Left renal pelvis (tissue), 4 donors: ENCODE results near the gene NR4A3. TPM values are rescaled to one million over a fixed set of nuclear protein-coding genes. Genes with fewer than 3 reads are reported as not detected.
A peak's percentile ranks its signal among the peaks of the same experiment; 100 is the strongest.
"Not testable (repeated sequence)": the region's sequence is repeated elsewhere in the genome, so short reads cannot be mapped to it uniquely, and the experiment has no call there.

Experiments
- DNase-seq, 4 donors: peaks; one replicate each; pipeline ENCODE4 v3.0.0-alpha.2; 2013; ENCODE audit warnings: low read depth in 4 of 4, low spot score in 3 of 4
- polyA plus RNA-seq, 4 donors: library from polyadenylated mRNA; unstranded; fragments of 120-200 nt; gene quantifications; one replicate each; pipeline ENCODE4 v1.2.1, GENCODE V29; 2013; ENCODE audit not compliant: insufficient read length in 4 of 4

Gene NR4A3
- 1 to 10 TPM in 2 of 4 donors, under 1 TPM in 2; 0.50 to 2.9 (median 0.95) TPM for polyA plus RNA-seq

GRCh38 chr9:99821396-99822108 is at the start of gene NR4A3:
Gene NR4A3, plus strand, starts transcription at chr9:99821885. Its CDS starts 6,158 bp downstream, at chr9:99828043.
- DNase-seq: peak; percentile 86 to 91 (median 90)

DNA sequence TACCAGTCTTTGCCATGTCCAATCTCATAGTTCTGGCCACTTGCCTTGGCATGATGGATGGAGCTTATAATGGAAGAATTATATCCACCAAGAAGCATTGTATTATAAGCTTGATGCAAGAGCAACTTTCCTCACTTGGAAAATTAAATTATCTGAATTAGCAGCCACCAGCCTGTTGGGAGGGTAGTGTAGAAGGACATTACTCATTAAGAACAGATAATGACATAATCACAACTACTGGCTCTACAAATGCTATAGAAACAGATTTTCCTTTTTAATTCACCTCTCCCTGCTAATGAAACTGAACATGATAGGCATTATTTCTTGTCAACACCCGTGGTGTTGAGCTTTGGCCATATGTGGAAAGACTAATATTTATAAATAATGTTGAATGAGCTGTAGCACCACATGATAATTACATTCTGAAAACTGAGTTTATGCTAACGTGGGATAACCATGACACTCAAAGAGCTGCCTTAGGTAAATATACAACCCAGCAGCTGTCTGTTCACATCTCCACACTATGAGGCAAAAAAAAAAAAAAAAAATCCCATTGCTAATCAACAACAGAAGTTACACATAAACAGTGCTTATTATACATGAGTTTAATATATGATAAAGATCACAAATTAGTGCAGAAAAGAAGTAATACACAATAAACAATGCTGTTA is 48.1 kb upstream of the NR4A3 start:
- no peak for DNase-seq

DNA sequence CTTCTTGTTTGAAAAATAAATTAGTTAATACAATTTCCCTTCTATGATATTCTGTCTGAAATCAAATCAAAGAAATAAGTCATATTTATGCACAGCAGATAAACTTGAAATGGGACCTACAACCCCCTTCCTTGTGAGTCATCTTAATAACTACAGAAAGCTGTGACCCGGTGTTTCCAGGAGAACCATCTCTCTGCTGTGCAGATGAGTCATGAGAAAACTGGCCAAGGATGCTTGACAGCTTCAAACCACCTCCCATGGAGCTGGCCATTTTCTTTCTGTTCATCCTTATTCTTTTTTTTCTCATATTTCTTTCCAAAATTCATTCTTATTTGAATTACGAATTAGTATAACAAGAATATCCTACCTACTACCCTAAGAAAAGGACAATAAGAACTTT is 43.4 kb upstream of the NR4A3 start:
- no peak for DNase-seq

DNA sequence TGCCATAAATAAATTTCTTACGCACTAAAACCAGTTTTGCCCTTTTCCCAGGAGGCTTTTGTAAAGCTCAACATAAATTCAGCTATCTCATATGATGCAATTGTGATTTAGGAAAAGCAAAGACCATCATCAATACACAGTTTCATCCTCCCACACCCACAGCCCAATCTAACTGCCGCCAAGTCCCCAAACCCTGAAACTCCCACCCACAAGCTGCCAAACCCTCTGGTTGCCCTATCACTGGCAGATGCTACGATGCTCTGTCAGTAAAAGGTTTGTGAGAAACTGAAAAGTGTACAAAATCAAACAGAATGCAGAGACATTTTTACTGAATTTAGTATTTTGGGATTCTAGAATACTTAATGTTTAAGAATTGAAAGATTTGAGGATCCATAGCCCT is 42.8 kb upstream of the NR4A3 start:
- DNase-seq: no peak

DNA sequence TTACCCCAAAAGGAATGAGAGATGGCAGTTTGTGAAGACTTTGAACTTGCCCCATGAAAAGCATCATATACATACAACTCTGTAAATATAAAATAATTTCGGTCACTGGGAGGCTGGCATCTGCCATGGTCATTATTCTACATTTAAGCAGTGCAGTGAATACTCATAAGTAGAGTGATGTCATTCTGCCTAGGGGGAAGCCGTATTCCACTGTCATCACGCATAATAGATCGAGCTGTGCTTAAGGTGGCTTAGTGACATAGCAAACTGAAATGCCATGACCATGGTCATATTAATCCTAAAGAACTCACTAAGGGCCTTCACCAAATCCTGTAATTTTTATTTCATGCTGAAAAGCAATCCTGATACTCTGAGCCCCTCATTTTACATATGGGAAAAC is 42.4 kb upstream of the NR4A3 start:
- DNase-seq: no peak

DNA sequence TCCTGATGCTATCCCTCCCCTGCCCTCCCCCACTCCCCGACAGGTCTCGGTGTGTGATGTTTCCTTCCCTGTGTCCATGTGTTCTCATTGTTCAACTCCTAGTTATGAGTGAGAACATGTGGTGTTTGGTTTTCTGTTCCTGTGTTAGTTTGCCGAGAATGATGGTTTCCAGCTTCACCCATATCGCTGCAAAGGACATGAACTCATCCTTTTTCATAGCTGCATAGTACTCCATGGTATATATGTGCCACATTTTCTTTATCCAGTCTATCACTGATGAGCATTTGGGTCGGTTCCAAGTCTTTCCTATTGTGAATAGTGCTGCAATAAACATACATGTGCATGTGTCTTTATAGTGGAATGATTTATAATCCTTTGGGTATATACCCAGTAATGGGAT is 39.3 kb upstream of the NR4A3 start:
- not testable (repeated sequence) for DNase-seq

DNA sequence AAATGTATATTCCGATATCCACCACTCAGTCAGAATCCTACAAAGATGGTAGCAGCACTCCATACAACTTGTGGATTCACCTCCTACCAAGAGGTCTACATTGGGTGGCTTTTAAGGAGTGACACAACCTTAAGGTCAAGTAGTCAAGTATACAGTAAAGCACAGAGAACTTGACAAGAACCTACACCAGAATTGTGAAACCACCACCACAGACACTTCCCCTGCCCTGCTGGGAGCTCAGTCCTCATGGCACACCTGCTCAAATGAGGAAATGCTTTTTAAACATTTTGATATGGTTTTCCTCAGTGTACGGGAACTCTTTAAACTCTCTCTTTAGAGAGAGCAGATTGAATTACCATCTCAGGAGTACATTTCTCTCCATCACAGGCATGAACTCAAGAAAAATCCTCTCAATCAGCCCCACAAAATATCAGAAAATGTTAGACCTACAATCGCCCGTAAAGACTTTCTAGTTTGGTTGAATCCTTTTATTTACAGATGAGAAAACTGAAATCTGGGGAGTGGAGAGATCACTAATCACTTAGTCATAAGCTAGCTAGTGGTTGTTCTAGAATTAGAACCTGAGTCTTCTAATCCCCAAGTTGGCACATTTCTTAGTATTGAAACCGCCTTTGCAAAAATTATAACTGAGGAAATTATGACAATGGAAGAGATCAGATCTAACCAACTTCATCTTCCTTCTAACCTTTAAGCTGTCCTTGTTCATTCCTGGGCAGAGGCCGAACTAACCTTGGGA is 38.5 kb upstream of the NR4A3 start:
- DNase-seq: no peak

DNA sequence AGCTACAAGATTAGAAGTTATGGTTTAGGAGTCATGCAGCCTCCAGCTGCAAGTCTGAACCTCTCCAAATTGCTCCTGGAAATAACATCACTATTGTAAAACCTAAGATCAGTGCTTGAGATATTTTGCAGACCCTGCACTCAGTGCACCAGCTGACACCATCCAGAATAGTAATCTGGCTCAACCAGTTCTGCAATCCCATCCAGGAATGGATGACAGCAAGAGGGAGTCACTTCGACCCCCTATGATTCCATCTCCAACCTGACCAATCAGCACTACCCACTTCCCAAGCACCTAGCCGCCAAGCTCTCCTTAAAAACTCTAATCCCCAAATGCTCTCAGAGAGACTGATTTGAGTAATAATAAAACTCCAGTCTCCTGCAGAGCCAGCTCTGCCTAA is 37.9 kb upstream of the NR4A3 start:
- no peak for DNase-seq

DNA sequence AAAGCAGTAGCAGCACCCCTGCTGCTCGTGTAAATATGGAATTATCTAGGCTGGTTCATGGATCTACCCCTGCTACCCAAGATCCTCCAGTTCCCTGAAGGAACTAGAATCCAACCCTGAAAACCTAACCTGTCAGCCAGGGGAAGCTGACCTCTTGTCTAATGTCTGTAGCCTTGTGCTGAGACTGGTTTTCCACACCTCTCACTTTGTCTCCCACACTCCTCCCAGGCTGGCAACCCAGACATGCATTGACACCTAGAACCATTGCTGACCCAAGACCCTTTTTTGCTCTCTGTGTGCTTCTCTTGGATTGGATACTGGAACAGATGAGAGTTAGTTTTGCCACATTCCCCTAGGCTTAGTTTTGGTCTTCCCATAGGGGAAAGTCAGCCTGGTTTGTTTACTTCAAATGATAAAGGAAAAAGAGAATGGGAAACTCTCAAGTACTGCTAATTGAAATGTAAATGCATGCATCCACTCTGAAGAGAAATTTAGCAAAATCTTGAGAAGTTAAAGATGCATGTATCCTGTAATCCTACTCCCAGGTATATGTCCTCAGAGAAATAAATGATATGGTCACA is 36.6 kb upstream of the NR4A3 start:
- no peak for DNase-seq

GRCh38 chr9:99787556-99787955 is 34.1 kb upstream of the NR4A3 start:
- DNase-seq: no peak

DNA sequence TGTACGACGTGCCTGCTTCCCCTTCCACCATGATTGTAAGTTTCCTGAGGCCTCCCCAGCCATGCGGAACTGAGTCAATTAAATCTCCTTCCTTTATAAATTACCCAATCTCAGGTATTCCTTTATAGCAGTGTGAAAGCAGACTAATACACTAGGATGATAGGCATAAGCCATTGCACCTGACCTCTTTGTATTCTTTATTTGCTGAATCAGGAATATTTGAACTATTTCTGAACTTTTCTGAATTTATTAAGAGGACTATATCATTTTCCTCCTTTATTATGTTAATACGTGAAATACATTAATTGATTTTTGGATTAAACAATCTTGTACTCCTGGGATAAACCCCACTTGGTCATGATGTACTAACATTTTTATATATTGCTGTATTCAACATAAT is 28.2 kb upstream of the NR4A3 start:
- no peak for DNase-seq

GRCh38 chr9:99796231-99796630 is 25.5 kb upstream of the NR4A3 start:
- DNase-seq: no peak

GRCh38 chr9:99801775-99802174 is 19.9 kb upstream of the NR4A3 start:
- DNase-seq: no peak

DNA sequence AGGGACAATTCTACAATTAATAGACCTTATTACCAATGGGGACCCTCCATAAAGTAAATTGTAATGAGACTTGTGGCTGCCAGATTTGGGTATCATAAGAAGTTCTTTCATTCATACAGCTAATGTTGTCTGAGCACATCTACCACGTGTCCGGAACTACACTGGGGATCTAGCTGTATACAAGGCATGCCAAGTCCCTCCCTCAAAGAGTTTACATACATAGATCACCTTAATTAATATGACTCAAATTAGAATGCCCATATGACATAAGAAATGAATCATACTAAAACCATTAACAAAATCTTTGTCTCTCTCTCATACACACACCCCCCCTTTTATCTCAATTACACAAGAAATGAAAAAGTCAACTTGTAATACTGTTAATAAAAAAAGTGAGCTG is 18.0 kb upstream of the NR4A3 start:
- no peak for DNase-seq

DNA sequence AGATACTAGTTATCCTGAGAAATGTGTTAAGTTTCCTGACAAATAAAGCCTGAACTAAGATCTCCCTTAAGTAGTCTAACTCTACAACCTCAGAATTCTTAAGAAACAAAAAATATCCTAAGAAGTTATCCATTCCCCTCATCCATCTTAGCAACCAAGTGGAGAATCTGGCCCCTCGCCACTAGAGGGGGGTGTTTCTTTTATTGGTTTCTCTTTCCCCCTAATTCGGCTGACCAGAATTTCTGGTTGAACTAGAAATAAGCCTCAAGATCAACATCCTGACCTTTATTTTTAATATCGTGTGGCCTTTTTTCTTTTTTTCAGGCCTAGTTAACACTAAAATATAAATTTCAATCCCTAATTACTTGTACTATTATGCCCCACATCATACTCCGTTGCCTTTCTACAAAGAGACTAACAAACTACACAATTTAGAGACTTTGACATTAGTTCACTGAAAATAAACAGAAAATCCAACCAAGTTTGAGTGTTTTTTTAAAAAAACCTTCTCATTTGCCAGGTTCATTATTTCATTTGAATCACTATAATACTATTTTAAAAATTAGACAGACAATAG is 14.3 kb upstream of the NR4A3 start:
- DNase-seq: peak in 1 of 4 donors; percentile 54

GRCh38 chr9:99807956-99808355 is 13.7 kb upstream of the NR4A3 start:
- no peak for DNase-seq

DNA sequence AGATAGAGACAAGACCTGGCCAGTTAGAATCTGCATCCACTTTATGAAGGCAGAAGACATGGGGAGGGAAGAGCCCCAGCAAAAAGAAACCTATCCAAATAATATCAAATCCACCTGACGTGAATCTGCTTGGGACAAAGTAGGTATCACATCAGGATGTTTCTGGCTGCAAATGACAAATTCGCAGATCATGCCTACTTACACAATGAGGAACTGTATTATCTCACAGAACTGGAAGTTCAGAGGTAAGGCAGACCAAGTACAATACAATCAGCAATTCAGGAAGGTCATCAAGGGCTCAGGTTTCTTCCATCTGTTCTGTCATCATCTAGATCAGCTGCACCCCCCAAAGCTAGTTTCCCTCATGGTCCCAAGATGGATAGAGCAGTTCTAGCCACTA is 13.2 kb upstream of the NR4A3 start:
- no peak for DNase-seq

DNA sequence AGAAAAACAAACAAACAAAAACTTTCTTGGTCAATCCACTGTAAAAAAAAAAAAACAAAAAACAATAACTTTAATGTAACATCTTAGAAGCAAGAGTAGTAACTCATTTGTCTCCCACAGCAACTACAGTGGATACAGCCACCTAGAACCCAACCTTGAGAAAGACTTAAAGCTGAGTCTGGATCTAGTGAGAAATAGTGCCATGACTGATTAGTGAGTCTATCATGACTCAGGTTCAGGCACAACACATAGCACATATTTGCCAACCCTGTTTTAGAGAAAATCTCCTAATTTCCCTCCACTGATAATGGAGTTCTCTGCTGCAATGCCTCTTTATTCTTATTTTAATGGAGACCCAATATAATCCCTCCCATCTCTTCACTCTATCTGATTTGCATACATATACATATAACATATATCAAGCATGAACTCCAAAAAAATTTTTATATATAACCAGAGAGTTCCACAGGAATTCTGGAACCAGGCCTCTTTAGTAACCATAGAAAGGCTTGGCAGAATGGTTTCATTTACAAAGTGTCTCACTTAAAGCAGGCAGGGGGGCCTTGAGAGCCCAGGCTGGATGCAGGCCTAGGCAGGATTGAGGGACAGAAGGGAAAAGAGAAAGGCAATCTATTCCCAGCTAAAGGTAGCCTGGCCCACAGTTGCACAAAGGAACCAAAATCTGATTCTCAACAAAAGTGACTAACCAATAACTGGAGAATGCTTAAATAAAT is 11.9 kb upstream of the NR4A3 start:
- DNase-seq: no peak

DNA sequence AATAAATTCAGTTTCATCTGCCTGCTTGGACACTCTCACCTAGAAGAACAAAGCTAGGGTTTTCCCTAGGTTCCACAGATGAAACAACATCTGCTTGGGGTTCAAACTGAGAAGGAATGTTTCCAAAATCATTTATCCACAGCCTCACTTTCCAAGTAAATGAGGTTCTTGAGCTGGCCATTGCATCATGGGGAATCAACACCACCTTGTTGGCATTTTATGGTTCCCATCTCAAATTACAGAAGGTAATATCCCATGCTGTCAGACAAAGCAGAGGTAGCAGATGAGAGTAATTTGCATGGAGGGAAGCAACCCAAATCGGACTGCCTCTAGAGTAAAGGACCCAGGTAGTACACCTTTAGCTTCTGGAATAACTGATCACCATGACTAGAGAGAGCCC is 10.5 kb upstream of the NR4A3 start:
- no peak for DNase-seq
